ENCODE data around the gene GNA15. TPM values are rescaled to one million over a fixed set of nuclear protein-coding genes. Genes with fewer than 3 reads are reported as not detected.
A peak's percentile ranks its signal among the peaks of the same experiment; 100 is the strongest.

Gene GNA15
- total RNA-seq, 6 experiments from 2014 or later: 0.31 to 3.9 (median 0.83) TPM

DNA sequence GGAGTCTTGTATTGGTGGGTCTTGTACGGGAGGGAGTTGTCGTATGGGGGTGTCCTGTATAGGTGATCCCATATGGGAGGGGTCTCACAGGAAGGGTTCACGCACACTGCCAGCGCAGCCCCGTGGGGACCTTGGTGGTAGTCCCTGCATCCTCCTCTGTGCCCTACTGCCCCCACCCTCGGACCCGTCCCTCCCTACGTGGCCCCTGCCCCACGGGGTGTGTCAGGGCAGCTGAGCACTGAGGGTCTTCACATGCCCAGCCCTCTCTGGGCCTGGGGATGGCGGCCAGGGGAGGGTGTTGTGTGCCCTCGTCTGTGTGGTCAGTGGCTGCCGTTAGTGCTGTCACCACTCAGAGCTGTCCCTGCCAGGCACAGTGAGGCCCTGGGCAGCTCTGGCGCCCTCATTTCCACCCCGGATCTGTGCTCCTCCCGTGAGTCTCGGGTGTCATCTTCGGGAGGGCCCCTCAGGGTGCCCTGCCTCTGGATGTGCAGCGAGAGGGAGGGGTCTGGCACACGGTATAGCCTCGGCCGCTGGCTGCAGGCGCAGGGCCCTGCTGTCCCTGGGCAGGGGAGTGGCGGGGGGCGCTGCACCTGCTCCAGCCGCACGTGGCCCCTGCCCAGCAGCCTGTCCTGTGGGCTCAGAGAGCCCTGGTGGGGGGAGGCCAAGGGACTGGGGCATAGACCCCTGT, 16.0 kb upstream of the GNA15 start:
- no peak overlapping the region for H3K27ac ChIP-seq
- ATAC-seq (no peak), DNase-seq (peak in 2 of 3 donors; percentile 23 to 44)
- no peak for TF ChIP-seq POLR2A (IDR thresholded peaks at IDR 0.05)
- TF ChIP-seq, protein P1, sequence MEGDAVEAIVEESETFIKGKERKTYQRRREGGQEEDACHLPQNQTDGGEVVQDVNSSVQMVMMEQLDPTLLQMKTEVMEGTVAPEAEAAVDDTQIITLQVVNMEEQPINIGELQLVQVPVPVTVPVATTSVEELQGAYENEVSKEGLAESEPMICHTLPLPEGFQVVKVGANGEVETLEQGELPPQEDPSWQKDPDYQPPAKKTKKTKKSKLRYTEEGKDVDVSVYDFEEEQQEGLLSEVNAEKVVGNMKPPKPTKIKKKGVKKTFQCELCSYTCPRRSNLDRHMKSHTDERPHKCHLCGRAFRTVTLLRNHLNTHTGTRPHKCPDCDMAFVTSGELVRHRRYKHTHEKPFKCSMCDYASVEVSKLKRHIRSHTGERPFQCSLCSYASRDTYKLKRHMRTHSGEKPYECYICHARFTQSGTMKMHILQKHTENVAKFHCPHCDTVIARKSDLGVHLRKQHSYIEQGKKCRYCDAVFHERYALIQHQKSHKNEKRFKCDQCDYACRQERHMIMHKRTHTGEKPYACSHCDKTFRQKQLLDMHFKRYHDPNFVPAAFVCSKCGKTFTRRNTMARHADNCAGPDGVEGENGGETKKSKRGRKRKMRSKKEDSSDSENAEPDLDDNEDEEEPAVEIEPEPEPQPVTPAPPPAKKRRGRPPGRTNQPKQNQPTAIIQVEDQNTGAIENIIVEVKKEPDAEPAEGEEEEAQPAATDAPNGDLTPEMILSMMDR (IDR thresholded peaks at IDR 0.05): no peak
- H3K4me3 ChIP-seq: no peak overlapping the region
- H3K27me3 ChIP-seq: no peaks in the 10 kb centered on the region
- peaks cover 0 to 18% (median 3%) of the 10 kb centered on the region in 4 donors for H3K36me3 ChIP-seq
- H3K4me1 ChIP-seq: peaks cover 0 to 20% (median 4%) of the 10 kb centered on the region in 4 donors
- intact Hi-C loops (cut with DNase I): no loop called here
- H3K9me3 ChIP-seq: no peaks in the 10 kb centered on the region
- WGBS (ENCODE audit: insufficient coverage, low coverage, low lambda C conversion rate, missing lambda C conversion rate): 87% methylated on average over 3 of the region's 26 CpGs

DNA sequence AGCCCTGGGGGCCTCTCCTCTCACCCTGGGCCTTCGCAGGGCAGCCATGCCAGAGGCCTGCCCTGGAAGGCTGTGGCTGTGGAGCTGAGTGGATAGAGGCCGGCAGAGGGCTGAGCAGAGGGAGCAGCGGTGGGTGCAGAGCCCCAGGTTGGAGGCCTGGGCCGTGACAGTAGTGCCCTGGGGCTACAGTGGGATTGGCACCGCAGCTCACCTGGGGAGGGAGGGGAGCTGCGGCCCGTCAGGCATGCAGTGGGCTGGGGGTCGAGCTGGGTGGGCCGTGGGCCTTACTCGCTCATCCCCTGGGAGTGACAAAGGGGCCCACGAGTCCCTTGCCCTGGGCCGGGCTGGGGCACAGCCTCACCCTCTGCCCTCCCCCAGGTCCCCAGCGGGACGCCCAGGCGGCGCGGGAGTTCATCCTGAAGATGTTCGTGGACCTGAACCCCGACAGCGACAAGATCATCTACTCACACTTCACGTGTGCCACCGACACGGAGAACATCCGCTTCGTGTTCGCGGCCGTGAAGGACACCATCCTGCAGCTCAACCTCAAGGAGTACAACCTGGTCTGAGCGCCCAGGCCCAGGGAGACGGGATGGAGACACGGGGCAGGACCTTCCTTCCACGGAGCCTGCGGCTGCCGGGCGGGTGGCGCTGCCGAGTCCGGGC, 15.1 kb upstream of the GNA15 start:
- H3K27ac ChIP-seq: no peak overlapping the region
- WGBS (ENCODE audit: insufficient coverage, low coverage, low lambda C conversion rate, missing lambda C conversion rate): 81% methylated on average over 4 of the region's 38 CpGs
- H3K9me3 ChIP-seq: no peaks in the 10 kb centered on the region
- intact Hi-C loops (cut with DNase I): no loop called here
- no peaks in the 10 kb centered on the region for H3K27me3 ChIP-seq
- H3K4me3 ChIP-seq: no peak overlapping the region
- H3K4me1 ChIP-seq: peaks cover 0 to 20% (median 4%) of the 10 kb centered on the region in 4 donors
- no peak for ATAC-seq
- peaks cover 0 to 16% (median 3%) of the 10 kb centered on the region in 4 donors for H3K36me3 ChIP-seq
- TF ChIP-seq, protein P1 (IDR thresholded peaks at IDR 0.05): no peak
- no peak for TF ChIP-seq POLR2A (IDR thresholded peaks at IDR 0.05)
- DNase-seq: peak in 2 of 3 donors; percentile 24 to 55

- intact Hi-C loops (cut with DNase I): no loop called here
- WGBS (ENCODE audit: insufficient coverage, low coverage, low lambda C conversion rate, missing lambda C conversion rate): 91% methylated on average over 21 of the region's 22 CpGs
- no peak overlapping the region for H3K4me3 ChIP-seq
- peak overlapping the region in 1 of 3 donors; percentile 47 for H3K27ac ChIP-seq
- H3K36me3 ChIP-seq: peaks cover 0 to 16% (median 3%) of the 10 kb centered on the region in 4 donors
- ATAC-seq (no peak), DNase-seq (peak in 2 of 3 donors; percentile 18 to 42)
- peaks cover 0 to 20% (median 4%) of the 10 kb centered on the region in 4 donors for H3K4me1 ChIP-seq
- no peaks in the 10 kb centered on the region for H3K27me3 ChIP-seq
- TF ChIP-seq, protein P1 (IDR thresholded peaks at IDR 0.05): no peak
- no peak for TF ChIP-seq POLR2A (IDR thresholded peaks at IDR 0.05)
- no peaks in the 10 kb centered on the region for H3K9me3 ChIP-seq
These were observed 14.4 kb upstream of the GNA15 start for GRCh38 chr19:3121396-3121795.

- ATAC-seq (peak; percentile 59 to 81 (median 68)), DNase-seq (peak; percentile 73 to 88 (median 85))
- TF ChIP-seq POLR2A (IDR thresholded peaks at IDR 0.05): peak; percentile 67
- TF ChIP-seq, protein P1 (IDR thresholded peaks at IDR 0.05): no peak
- intact Hi-C loops (cut with DNase I): no loop called here
- H3K36me3 ChIP-seq: peaks cover 0 to 16% (median 3%) of the 10 kb centered on the region in 4 donors
- H3K27me3 ChIP-seq: no peaks in the 10 kb centered on the region
- peaks cover 0 to 20% (median 4%) of the 10 kb centered on the region in 4 donors for H3K4me1 ChIP-seq
- 45% methylated on average over 5 of the region's 40 CpGs for WGBS (ENCODE audit: insufficient coverage, low coverage, low lambda C conversion rate, missing lambda C conversion rate)
- peak overlapping the region; percentile 19 to 31 (median 28) for H3K4me3 ChIP-seq
- peak overlapping the region; percentile 26 to 81 (median 60) for H3K27ac ChIP-seq
- no peaks in the 10 kb centered on the region for H3K9me3 ChIP-seq
These were observed 13.9 kb upstream of the GNA15 start for GRCh38 chr19:3121821-3122511.
